Upper lobe of left lung (tissue), 4 donors: Measurements from ENCODE around the gene ESAM.

Experiments
- EP300 ChIP-seq, 4 donors: sonication (generic); formaldehyde crosslinking; IDR thresholded peaks; one replicate each; pipeline ENCODE4 v1.5.1; 2017; ENCODE audit warnings: antibody characterized with exemption in 4 of 4, control low read depth in 2 of 4
- POLR2A ChIP-seq, 4 donors: fragments of 450-650 bp; IDR thresholded peaks; one replicate each; pipeline ENCODE4 v1.5.1; 2016 to 2017; ENCODE audit warnings: antibody characterized with exemption in 4 of 4, mild to moderate bottlenecking in 2 of 4
- POLR2AphosphoS5 ChIP-seq, 2 donors: sonication (generic); formaldehyde crosslinking; IDR thresholded peaks; one replicate each; pipeline ENCODE4 v1.5.1; 2017; ENCODE audit warnings: antibody characterized with exemption in 2 of 2
- TF ChIP-seq, protein P1 (sequence below), 6 experiments: fragments of 450-650 bp in 4 of 6; fragments of 200-600 bp in 2 of 6; sonication (generic) in 2 of 6; IDR thresholded peaks; one replicate each; pipeline ENCODE4 v1.5.1; 2016 to 2019; ENCODE audit warnings: antibody characterized with exemption in 6 of 6

- TF ChIP-seq EP300 (IDR thresholded peaks at IDR 0.05) (no peak), POLR2A (IDR thresholded peaks at IDR 0.05) (no peak), POLR2AphosphoS5 (IDR thresholded peaks at IDR 0.05) (no peak)
- TF ChIP-seq, protein P1, sequence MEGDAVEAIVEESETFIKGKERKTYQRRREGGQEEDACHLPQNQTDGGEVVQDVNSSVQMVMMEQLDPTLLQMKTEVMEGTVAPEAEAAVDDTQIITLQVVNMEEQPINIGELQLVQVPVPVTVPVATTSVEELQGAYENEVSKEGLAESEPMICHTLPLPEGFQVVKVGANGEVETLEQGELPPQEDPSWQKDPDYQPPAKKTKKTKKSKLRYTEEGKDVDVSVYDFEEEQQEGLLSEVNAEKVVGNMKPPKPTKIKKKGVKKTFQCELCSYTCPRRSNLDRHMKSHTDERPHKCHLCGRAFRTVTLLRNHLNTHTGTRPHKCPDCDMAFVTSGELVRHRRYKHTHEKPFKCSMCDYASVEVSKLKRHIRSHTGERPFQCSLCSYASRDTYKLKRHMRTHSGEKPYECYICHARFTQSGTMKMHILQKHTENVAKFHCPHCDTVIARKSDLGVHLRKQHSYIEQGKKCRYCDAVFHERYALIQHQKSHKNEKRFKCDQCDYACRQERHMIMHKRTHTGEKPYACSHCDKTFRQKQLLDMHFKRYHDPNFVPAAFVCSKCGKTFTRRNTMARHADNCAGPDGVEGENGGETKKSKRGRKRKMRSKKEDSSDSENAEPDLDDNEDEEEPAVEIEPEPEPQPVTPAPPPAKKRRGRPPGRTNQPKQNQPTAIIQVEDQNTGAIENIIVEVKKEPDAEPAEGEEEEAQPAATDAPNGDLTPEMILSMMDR (IDR thresholded peaks at IDR 0.05), result no peak
Observed at GRCh38 chr11:124728134-124728533, 34.0 kb downstream of the ESAM start.
